HG03108 (cell line): Measurements from ENCODE around the gene SMIM5.

Experiments
- ATAC-seq: cut with Tn5 transposase; IDR thresholded peaks from one replicate; pipeline ENCODE4 v1.9.1; 2021; ENCODE audit warnings: moderate library complexity; ENCODE audit not compliant: unreplicated experiment

SMIM5 gene

GRCh38 chr17:75665981-75666380 lies 32.7 kb downstream of the SMIM5 start:
- ATAC-seq = no peak

DNA sequence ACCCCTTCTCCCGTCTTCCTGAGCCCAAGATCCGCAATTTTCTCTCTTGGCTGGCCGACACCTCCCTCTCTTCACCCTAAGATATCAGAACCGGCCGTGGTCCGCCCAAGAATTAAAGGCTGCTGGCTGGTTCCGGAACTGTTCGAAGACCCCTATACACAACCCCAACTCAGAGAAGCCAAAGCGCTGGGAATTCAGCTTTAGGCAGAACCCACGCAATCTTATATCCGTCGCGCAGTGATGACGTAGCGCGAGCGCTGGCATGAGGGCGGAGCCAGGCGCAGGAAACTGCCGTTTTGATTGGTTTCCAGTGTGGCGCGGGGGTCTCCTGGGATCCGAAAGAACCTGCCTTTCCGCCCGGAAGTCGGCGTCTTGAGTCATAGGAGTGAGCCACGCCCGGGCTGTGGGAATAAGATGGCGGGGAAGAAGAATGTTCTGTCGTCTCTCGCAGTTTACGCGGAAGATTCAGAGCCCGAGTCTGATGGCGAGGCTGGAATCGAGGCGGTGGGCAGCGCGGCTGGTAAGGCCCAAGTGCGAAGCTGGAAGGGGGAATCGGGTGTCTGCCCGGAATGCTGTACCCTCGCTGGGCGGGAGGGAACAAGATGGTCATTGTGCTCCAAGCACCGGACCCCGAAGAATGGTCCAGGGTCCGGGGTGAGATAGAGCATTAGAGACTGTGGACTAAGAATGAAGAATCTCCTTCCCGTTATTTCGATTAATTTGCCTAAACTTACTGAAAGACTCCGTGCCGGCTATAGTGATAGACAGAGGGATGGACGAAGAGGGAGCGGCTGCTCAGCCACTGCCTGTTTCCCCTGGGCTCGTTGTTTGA lies 33.9 kb downstream of the SMIM5 start, which contains the start of the genes RECQL5 and SAP30BP:
Gene RECQL5, minus strand, starts transcription at position 196 of the 832 bp plus-strand sequence. CDS start 597 bp downstream, outside the sequence.
Gene SAP30BP, plus strand, starts transcription at position 380 of the 832 bp plus-strand sequence. Its CDS starts 35 bp downstream, at position 415.
- peak; percentile 68 for ATAC-seq

GRCh38 chr17:75667825-75668224 lies 34.6 kb downstream of the SMIM5 start:
- ATAC-seq = no peak

- no peak for ATAC-seq
These were observed 35.3 kb downstream of the SMIM5 start for GRCh38 chr17:75668489-75668888.

DNA sequence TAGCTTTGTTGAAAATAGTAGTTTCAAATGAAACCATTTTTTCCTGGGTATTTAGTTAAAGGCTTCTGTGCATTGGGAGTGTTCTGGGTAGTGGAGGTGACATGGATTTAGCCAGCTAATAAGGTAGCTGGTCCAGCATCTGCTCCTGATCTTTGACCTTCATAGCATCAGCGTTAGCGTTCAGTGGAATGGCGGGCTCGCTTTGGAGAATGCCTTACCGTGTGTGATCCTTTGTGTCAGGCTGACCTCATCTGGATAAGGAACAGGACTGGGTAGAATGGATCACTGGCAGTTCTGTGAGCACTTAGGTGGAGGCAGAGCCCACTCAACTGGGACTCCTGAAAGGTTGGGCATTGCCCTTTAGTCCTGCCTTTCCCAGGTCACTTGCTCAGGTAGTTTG lies 37.6 kb downstream of the SMIM5 start:
- no peak for ATAC-seq

DNA sequence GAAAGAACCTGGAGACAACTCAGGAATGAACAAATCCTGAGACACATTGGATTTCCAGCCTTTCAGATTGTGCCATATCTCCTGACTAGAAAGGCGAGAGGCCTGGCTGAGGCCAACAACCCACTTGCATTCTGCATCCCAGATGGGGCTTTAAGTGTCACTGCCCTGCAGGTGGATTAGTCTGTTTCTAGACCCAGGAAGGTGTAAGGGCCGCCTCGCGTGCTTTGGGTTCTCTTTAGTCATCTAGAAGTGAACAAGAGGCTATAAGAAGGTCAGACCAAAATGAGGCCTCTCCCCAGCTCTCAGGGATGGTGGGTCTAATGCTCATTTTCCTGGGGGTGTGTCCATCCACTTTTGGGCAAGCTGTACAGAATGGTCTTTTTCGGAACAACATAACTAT lies 38.8 kb downstream of the SMIM5 start:
- ATAC-seq = no peak

- no peak for ATAC-seq
These were observed 40.3 kb downstream of the SMIM5 start for GRCh38 chr17:75673487-75673886.

GRCh38 chr17:75676461-75676860 lies 43.2 kb downstream of the SMIM5 start:
- ATAC-seq = no peak

DNA sequence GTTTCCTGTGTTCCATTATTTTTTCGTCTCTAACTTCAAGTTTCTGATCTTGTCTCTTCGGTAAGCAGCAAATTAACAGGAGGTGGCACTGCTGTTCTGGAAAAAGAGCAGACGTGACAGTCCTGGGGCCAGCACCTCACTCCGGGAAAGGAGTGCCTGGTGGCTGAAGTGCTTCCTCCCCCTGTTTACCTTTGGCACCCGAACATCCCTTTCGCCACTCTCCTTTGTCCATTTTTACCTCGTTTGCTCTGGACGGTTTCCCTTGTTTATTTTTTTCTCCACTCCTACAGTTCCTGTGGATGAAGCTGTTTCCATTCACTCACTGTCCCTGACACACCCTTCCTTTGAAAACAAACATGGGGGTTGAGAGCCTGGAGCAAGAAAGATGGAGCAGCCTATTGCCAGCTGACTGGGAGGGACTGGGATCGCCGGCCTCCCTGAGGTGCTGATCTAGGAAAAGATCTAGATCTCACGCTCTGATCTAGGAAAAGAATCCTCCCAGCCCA lies 46.5 kb downstream of the SMIM5 start:
- no peak for ATAC-seq

GRCh38 chr17:75680431-75680830 lies 47.2 kb downstream of the SMIM5 start:
- no peak for ATAC-seq

GRCh38 chr17:75681289-75681688 lies 48.1 kb downstream of the SMIM5 start:
- ATAC-seq = no peak

GRCh38 chr17:75683583-75683982 lies 50.3 kb downstream of the SMIM5 start:
- ATAC-seq = no peak

DNA sequence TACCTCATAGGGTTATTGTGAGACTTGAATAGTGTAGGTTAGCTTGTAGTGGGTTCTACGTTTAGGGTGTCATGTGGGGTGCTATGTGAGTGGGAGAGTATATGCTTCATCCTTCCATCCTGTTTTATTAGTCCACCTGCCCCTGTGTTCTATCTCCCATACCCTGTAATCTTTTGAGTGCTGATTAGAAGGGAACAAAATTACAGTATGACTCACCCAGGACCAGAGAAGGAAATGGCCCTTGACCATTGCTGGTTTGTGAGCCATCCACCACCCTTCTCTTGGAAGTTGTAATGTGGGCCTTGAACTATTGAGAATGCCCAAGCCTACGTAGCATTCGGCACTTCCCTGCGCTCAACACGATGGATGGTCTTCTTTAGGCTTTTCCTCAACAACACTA lies 51.0 kb downstream of the SMIM5 start:
- no peak for ATAC-seq

DNA sequence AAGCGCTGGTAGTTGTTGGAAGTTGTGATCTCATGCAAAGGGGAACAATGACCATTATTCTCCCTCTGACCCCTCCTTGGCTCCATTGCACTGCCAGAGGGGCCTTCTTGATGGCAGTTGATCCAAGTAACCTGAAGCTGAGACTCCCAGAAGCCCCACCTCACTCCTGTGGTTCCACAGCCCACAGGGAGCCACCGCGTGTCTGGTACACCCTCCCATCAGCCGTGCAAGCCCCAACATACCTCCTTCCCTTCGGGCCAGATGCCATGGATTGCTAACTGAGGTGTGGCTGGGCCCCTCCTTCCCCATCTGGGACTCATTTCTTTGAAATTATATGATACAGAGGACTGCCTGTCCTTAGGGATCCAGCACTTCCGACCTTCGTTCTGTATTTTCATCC lies 51.7 kb downstream of the SMIM5 start:
- no peak for ATAC-seq

GRCh38 chr17:75685499-75685898 lies 52.3 kb downstream of the SMIM5 start:
- ATAC-seq = no peak

DNA sequence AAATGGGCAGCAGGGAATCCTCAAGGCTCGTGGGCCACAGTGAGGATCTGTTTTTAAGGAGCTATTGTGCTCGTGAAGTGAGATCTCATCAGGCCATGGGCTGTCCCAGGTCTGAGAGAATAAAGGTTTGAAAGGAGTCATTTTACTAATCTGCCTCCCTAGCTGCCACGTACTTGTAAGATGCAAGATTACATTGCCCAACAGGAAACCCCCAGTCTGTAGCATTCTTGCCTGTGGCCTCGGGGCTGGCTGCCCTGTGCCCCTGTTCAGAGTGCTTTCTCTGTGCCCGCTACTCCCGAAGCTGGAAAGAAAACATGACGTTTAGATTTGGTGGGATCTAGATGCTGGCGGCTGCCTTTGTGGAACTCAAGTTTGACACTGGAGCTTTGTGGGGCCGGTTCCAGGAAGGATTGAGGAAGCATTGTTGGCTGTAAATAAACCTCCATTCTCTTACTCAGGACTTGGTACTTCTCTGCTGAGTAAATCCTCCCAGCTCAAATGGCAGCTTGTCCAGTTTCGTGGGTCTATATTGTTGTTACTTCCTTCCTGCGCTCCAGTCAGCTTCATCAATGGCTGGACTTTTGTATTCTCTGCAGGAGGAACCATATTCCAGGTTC lies 55.1 kb downstream of the SMIM5 start:
- ATAC-seq = no peak

GRCh38 chr17:75689441-75689873 lies 56.2 kb downstream of the SMIM5 start:
- ATAC-seq = peak; percentile 49
